HS-5 (cell line): Measurements from ENCODE around the gene FAM229A.

Experiments used
- DNase-seq: peaks from one replicate; pipeline ENCODE4 v3.0.0-alpha.2; 2012; ENCODE audit warnings: low read depth

Gene FAM229A

GRCh38 chr1:32330558-32331151 lies 31.6 kb downstream of the FAM229A start:
- no peak for DNase-seq

- no peak for DNase-seq
Measured at GRCh38 chr1:32329931-32330466, 32.3 kb downstream of the FAM229A start.

- no peak for DNase-seq
Measured at GRCh38 chr1:32327204-32327603, 35.1 kb downstream of the FAM229A start.

DNA sequence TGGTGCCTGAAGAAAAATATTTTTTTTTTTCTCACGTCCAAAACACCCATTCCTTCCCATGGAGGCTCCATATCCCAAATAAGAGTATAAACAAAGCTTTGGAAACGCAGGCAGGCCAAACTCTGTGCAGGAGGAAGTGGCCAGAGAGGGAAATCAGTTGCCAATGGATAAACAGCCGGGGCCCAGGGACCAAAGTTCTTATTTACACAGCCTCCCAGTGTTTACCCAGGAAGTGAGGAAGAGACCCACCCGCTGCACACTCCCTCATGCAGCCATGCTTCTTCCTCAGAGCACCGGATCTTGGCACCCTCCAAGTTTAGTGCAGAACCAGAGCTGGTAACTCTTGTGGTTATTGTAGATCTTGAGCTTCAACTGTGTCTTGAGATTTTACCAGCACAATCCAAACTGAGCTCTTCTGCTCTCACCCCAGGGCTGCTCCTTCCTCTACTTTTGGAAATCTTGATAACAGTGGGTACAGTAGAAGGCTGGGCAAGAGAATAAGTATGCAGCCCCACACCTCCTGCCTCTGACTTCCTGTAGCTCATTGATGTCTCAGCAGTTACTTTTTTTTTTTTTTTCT lies 40.5 kb downstream of the FAM229A start:
- DNase-seq, result no peak

GRCh38 chr1:32318127-32318869 lies 44.0 kb downstream of the FAM229A start:
- DNase-seq, result no peak

- no peak for DNase-seq
Measured at GRCh38 chr1:32316903-32317277, 45.4 kb downstream of the FAM229A start.

DNA sequence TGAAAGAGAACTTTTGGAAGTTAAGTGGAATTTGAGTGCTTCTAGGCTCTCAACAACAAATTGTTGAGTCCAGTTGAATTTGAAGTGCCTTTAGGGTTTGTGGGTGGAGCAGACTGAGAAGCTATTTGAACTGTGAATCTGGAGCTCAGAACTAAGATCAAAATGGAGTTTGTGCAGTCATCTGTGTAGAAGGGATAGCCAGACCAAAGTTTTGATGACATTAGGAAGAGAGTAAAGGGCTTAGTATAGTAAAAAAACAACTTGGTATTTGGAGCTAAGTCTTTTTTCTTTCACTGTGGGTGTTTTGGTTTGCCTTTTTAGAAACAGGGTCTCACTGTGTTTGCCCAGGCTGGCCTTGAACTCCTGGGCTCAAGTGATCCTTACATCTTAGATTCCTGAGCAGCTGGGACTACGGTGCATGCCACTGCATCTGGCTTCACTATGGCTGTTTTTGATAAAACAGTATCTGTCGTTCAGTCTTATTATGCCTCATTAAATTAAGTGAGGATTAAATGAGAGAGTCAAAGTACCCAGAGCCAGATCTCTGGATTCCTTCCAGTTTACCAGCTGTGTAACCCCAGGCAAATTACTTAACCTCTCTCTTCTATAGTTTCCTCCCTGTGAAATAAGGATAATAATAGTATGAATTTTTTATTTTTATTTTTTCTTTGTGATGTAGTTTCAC lies 50.4 kb downstream of the FAM229A start:
- DNase-seq, result no peak
